Spinal cord (tissue), 10 donors: ENCODE results near the gene SUSD1. TPM values are rescaled to one million over a fixed set of nuclear protein-coding genes. Genes with fewer than 3 reads are reported as not detected.

Experiments used
- DNase-seq, 6 donors: peaks; one replicate each; pipeline versions ENCODE4 v3.0.0 to v3.0.0-alpha.2; 2013 to 2015; ENCODE audit warnings: low spot score in 6 of 6, low read depth in 4 of 6
- H3K27ac ChIP-seq: one replicate; pipeline ENCODE4 v1.5.1; 2013; ENCODE audit warnings: low read depth, low read length, control low read depth
- H3K27me3 ChIP-seq: one replicate; pipeline ENCODE4 v1.6.1; 2013; ENCODE audit warnings: low read length; ENCODE audit not compliant: control insufficient read depth, insufficient read depth
- H3K36me3 ChIP-seq: one replicate; pipeline ENCODE4 v1.6.1; 2013; ENCODE audit warnings: low read length; ENCODE audit not compliant: control insufficient read depth, insufficient read depth
- H3K4me1 ChIP-seq: one replicate; pipeline ENCODE4 v1.6.1; 2013; ENCODE audit warnings: low read length; ENCODE audit not compliant: control insufficient read depth, insufficient read depth
- H3K4me3 ChIP-seq: one replicate; pipeline ENCODE4 v1.5.1; 2013; ENCODE audit warnings: low read depth, low read length, control low read depth
- H3K9me3 ChIP-seq: one replicate; pipeline ENCODE4 v1.6.1; 2013; ENCODE audit warnings: low read length; ENCODE audit not compliant: control insufficient read depth, insufficient read depth
- WGBS: methylation state at CpG from one replicate; pipeline ENCODE4 v1.1.5; 2013; ENCODE audit warnings: missing lambda C conversion rate; ENCODE audit not compliant: insufficient coverage; 5-methylcytosine and 5-hydroxymethylcytosine counted together
- polyA plus RNA-seq, 2 donors: library from polyadenylated mRNA; unstranded; fragments of 120-200 nt; gene quantifications; one replicate each; pipeline ENCODE4 v1.2.1, GENCODE V29; 2013; ENCODE audit not compliant: insufficient read length in 2 of 2
- total RNA-seq, 2 donors: library from RNA; depleted of rRNA in 1 of 2; stranded (reverse); fragments of 120-200 nt in 1 of 2; fragments of >200 nt in 1 of 2; gene quantifications; one replicate each; pipeline versions ENCODE4 v1.2.3 to v1.2.4, GENCODE V29; 2013 to 2014
- donor health status: healthy.

The SUSD1 gene
- total and polyA plus RNA-seq, 4 donors: 12.9 to 39.0 (median 15.3) TPM

- H3K4me1 ChIP-seq: no peaks in the 10 kb centered on the region
- no peaks in the 10 kb centered on the region for H3K9me3 ChIP-seq
- 96% methylated on average over 3 of the region's 5 CpGs for whole genome bisulfite sequencing
- H3K27ac ChIP-seq: no peak overlapping the region
- no peaks in the 10 kb centered on the region for H3K27me3 ChIP-seq
- H3K36me3 ChIP-seq: peaks cover 10% of the 10 kb centered on the region
- H3K4me3 ChIP-seq: no peak overlapping the region
- no peak for DNase-seq
These were observed 50.9 kb downstream of the SUSD1 start for GRCh38 chr9:112124156-112124555.

GRCh38 chr9:112121633-112122032, 53.5 kb downstream of the SUSD1 start:
- 89% methylated on average over 2 of the region's 4 CpGs for WGBS
- H3K27ac ChIP-seq: no peak overlapping the region
- no peaks in the 10 kb centered on the region for H3K27me3 ChIP-seq
- peaks cover 9% of the 10 kb centered on the region for H3K36me3 ChIP-seq
- DNase-seq: no peak
- no peaks in the 10 kb centered on the region for H3K4me1 ChIP-seq
- H3K4me3 ChIP-seq: no peak overlapping the region
- no peaks in the 10 kb centered on the region for H3K9me3 ChIP-seq

GRCh38 chr9:112120439-112120925, 54.6 kb downstream of the SUSD1 start:
- 29% methylated on average over 2 of the region's 2 CpGs for WGBS
- Histone ChIP-seq H3K4me3 (no peak overlapping the region), H3K9me3 (no peaks in the 10 kb centered on the region), H3K27me3 (no peaks in the 10 kb centered on the region), H3K4me1 (no peaks in the 10 kb centered on the region), H3K27ac (no peak overlapping the region), H3K36me3 (peaks cover 12% of the 10 kb centered on the region)
- DNase-seq: peak in 2 of 6 donors; percentile 71 to 76

GRCh38 chr9:112120030-112120341, 55.1 kb downstream of the SUSD1 start:
- WGBS: 75% methylated on average over 2 of the region's 6 CpGs
- Histone ChIP-seq H3K36me3 (peaks cover 12% of the 10 kb centered on the region), H3K4me3 (no peak overlapping the region), H3K27me3 (no peaks in the 10 kb centered on the region), H3K9me3 (no peaks in the 10 kb centered on the region), H3K4me1 (no peaks in the 10 kb centered on the region), H3K27ac (no peak overlapping the region)
- DNase-seq: no peak

- 69% methylated on average over 2 of the region's 10 CpGs for WGBS
- no peaks in the 10 kb centered on the region for H3K4me1 ChIP-seq
- H3K27ac ChIP-seq: no peak overlapping the region
- no peaks in the 10 kb centered on the region for H3K27me3 ChIP-seq
- H3K36me3 ChIP-seq: peaks cover 12% of the 10 kb centered on the region
- DNase-seq: peak in 1 of 6 donors; percentile 34
- no peaks in the 10 kb centered on the region for H3K9me3 ChIP-seq
- no peak overlapping the region for H3K4me3 ChIP-seq
These were observed 55.7 kb downstream of the SUSD1 start for GRCh38 chr9:112119225-112120029.

- H3K27ac ChIP-seq: no peak overlapping the region
- no CpG with 5 or more reads among the region's 1 CpG for WGBS
- H3K27me3 ChIP-seq: no peaks in the 10 kb centered on the region
These were observed 57.1 kb downstream of the SUSD1 start for GRCh38 chr9:112118009-112118408.

GRCh38 chr9:112115970-112116753, 58.9 kb downstream of the SUSD1 start:
- no peaks in the 10 kb centered on the region for H3K9me3 ChIP-seq
- peak in 1 of 6 donors; percentile 72 for DNase-seq
- peaks cover 10% of the 10 kb centered on the region for H3K36me3 ChIP-seq
- no peaks in the 10 kb centered on the region for H3K4me1 ChIP-seq
- H3K4me3 ChIP-seq: no peak overlapping the region
- H3K27ac ChIP-seq: no peak overlapping the region
- H3K27me3 ChIP-seq: no peaks in the 10 kb centered on the region
- WGBS: 83% methylated on average over 1 of the region's 3 CpGs

More at GRCh38 chr9:112118009-112118408, 57.1 kb downstream of the SUSD1 start:
- no peak for DNase-seq
- H3K36me3 ChIP-seq: peaks cover 3% of the 10 kb centered on the region
- H3K4me1 ChIP-seq: no peaks in the 10 kb centered on the region
- no peak overlapping the region for H3K4me3 ChIP-seq
- no peaks in the 10 kb centered on the region for H3K9me3 ChIP-seq

- no peak overlapping the region for H3K27ac ChIP-seq
- no peaks in the 10 kb centered on the region for H3K27me3 ChIP-seq
- peaks cover 21% of the 10 kb centered on the region for H3K36me3 ChIP-seq
- DNase-seq: no peak
- H3K9me3 ChIP-seq: no peaks in the 10 kb centered on the region
- whole genome bisulfite sequencing: 78% methylated on average over 2 of the region's 3 CpGs
- H3K4me3 ChIP-seq: no peak overlapping the region
- no peaks in the 10 kb centered on the region for H3K4me1 ChIP-seq
These were observed 60.0 kb downstream of the SUSD1 start for GRCh38 chr9:112115109-112115508.

GRCh38 chr9:112112941-112113681, 62.0 kb downstream of the SUSD1 start:
- 89% methylated on average over 3 of the region's 4 CpGs for WGBS
- Histone ChIP-seq H3K4me1 (no peaks in the 10 kb centered on the region), H3K27ac (no peak overlapping the region), H3K36me3 (peaks cover 22% of the 10 kb centered on the region), H3K4me3 (no peak overlapping the region), H3K9me3 (no peaks in the 10 kb centered on the region), H3K27me3 (no peaks in the 10 kb centered on the region)
- peak in 2 of 6 donors; percentile 26 to 67 for DNase-seq
